Heart left ventricle (tissue), 16 donors: ENCODE measurements around the gene CIT. TPM values are rescaled to one million over a fixed set of nuclear protein-coding genes. Genes with fewer than 3 reads are reported as not detected.

Source experiments
- ATAC-seq, 4 donors: fragments of 200-7000 bp; cut with Tn5 transposase; one replicate each; pipeline ENCODE4 v1.9.1; 2020 to 2022; ENCODE audit warnings: moderate library complexity in 4 of 4, mild to moderate bottlenecking in 3 of 4, moderate number of reproducible peaks in 1 of 4
- DNase-seq, 5 donors: peaks; one replicate each; pipeline ENCODE4 v3.0.0-alpha.2; 2020
- H3K27ac ChIP-seq, 12 donors: fragments of 200-600 bp; sonication (generic) in 4 of 12; one replicate each; pipeline versions ENCODE4 v1.5.0 to v1.8.0; 2016 to 2022; ENCODE audit warnings: mild to moderate bottlenecking in 2 of 12
- H3K27me3 ChIP-seq, 9 donors: fragments of 200-600 bp; sonication (generic) in 2 of 9; one replicate each; pipeline versions ENCODE4 v1.5.1 to v1.8.0; 2016 to 2022; ENCODE audit warnings: mild to moderate bottlenecking in 3 of 9
- H3K36me3 ChIP-seq, 9 donors: fragments of 200-600 bp; sonication (generic) in 2 of 9; one replicate each; pipeline versions ENCODE4 v1.5.0 to v1.8.0; 2018 to 2022; ENCODE audit warnings: mild to moderate bottlenecking in 2 of 9
- H3K4me1 ChIP-seq, 12 donors: fragments of 200-600 bp; sonication (generic) in 4 of 12; one replicate each; pipeline versions ENCODE4 v1.5.0 to v1.8.0; 2016 to 2022; ENCODE audit warnings: mild to moderate bottlenecking in 3 of 12
- H3K4me3 ChIP-seq, 12 donors: fragments of 200-600 bp; sonication (generic) in 4 of 12; one replicate each; pipeline versions ENCODE4 v1.5.0 to v1.8.0; 2017 to 2022; ENCODE audit warnings: mild to moderate bottlenecking in 9 of 12, moderate library complexity in 4 of 12
- H3K9me3 ChIP-seq, 12 donors: fragments of 200-600 bp; sonication (generic) in 4 of 12; one replicate each; pipeline versions ENCODE4 v1.5.0 to v1.8.0; 2016 to 2022; ENCODE audit warnings: mild to moderate bottlenecking in 1 of 12
- CTCF ChIP-seq, 12 donors: fragments of 200-600 bp; sonication (generic) in 4 of 12; IDR thresholded peaks; one replicate each; pipeline versions ENCODE4 v1.5.0 to v1.8.0; 2018 to 2022; ENCODE audit warnings: antibody characterized with exemption in 12 of 12, mild to moderate bottlenecking in 5 of 12
- POLR2A ChIP-seq, 2 donors: fragments of 450-650 bp; IDR thresholded peaks; one replicate each; pipeline ENCODE4 v1.6.1; 2017; ENCODE audit warnings: antibody characterized with exemption in 2 of 2, mild to moderate bottlenecking in 2 of 2, moderate library complexity in 2 of 2
- WGBS, 4 donors: extraction: QIAGEN DNeasy Blood & Tissue Kit in 2 of 4; methylation state at CpG; one replicate each; pipeline versions ENCODE4 v1.1.5 to v1.1.7; 2013 to 2018; 5-methylcytosine and 5-hydroxymethylcytosine counted together
- intact Hi-C, 10 donors: fragments of 100-400 bp; cut with DNase I; formaldehyde crosslinking; loops; one replicate each; pipeline versions ENCODE4 v1.11.1 to v1.14.2; 2022
- polyA plus RNA-seq, 2 donors: library from polyadenylated mRNA; stranded (reverse); fragments of 200-250 nt; gene quantifications; one replicate each; pipeline ENCODE4 v1.2.3, GENCODE V29; 2013
- total RNA-seq, 9 donors: library from RNA; depleted of rRNA in 2 of 9; stranded (reverse); fragments of >200 nt in 2 of 9; fragmentation: NEBNext Ultra II Directional in 3 of 9; extraction: Animal tissue kit (Norgen Biotek cat#: 25700) in 3 of 9; gene quantifications; one replicate each; pipeline versions ENCODE4 v1.1.0 to v1.2.4, GENCODE V29; 2016 to 2023
- donor health status: ischemic (EF 13 %, LVEDD 7.1; RV severe dilation, severe dysfunction).
- donor health status: healthy with polysubstance abuse.
- donor health status: DM: no; HTN: yes; CAD: no.
- donor health status: DM: no; HTN: no; CAD: no.
- donor health status: ischemic (EF 25% LVEDD 6.9; RV normal size, moderate dysfunction).
- donor health status: ischemic (EF 25% LVEDD 5.7; RV mildly dilated, moderate dysfunction).
- donor health status: healthy.
- donor health status: DM: yes; HTN: yes; CAD: no.
- donor health status: ischemic (EF 35%, LVEDD 5.7; RV mildly dilated, moderate dysfunction).
- donor health status: nonischemic (EF 11% LVEDD 7.7; RV severe dilation, severe dysfunction).
- donor health status: DM: yes; HTN: yes; CAD: no.
- donor health status: PGD.
- donor health status: ischemic (EF 29% LVEDD 5.4; RV normal size, mild dysfunction).
- donor health status: nonischemic (EF 23%, LVEDD 6.1; RV moderate dilation, normal function).

Gene CIT
- total and polyA plus RNA-seq, 11 donors = 0.26 to 8.1 (median 1.9) TPM

- TF ChIP-seq POLR2A (IDR thresholded peaks at IDR 0.05) (no peak), CTCF (IDR thresholded peaks at IDR 0.05) (no peak)
- H3K4me3 ChIP-seq = no peak overlapping the region
- H3K27me3 ChIP-seq = no peaks in the 10 kb centered on the region
- 94 to 98% (median 96%) methylated on average over 2 of the region's 2 CpGs for WGBS, 4 donors
- no peak for ATAC-seq
- intact Hi-C loops = no loop called here
- H3K27ac ChIP-seq = no peak overlapping the region
- no peak for DNase-seq
- no peaks in the 10 kb centered on the region for H3K36me3 ChIP-seq
- no peaks in the 10 kb centered on the region for H3K9me3 ChIP-seq
- H3K4me1 ChIP-seq = no peaks in the 10 kb centered on the region
Measured at GRCh38 chr12:119758234-119758633, 118.9 kb downstream of the CIT start.

GRCh38 chr12:119751961-119752360 lies 125.2 kb downstream of the CIT start:
- Histone ChIP-seq H3K36me3 (peaks cover 0 to 13% (median 0%) of the 10 kb centered on the region in 9 donors), H3K4me3 (no peak overlapping the region), H3K27me3 (no peaks in the 10 kb centered on the region), H3K4me1 (peaks cover 0 to 3% (median 0%) of the 10 kb centered on the region in 12 donors), H3K9me3 (no peaks in the 10 kb centered on the region), H3K27ac (peak overlapping the region in 2 of 12 donors; percentile 6 to 10)
- DNase-seq = no peak
- ATAC-seq = no peak
- 91 to 94% (median 92%) methylated on average over 8 to 9 of the region's 9 CpGs for WGBS, 4 donors
- TF ChIP-seq CTCF (IDR thresholded peaks at IDR 0.05) = no peak
- TF ChIP-seq POLR2A (IDR thresholded peaks at IDR 0.05) = no peak
- intact Hi-C loops = no loop called here

- Histone ChIP-seq H3K27ac (no peak overlapping the region), H3K36me3 (peaks cover 0 to 13% (median 0%) of the 10 kb centered on the region in 9 donors), H3K4me1 (peaks cover 0 to 3% (median 0%) of the 10 kb centered on the region in 12 donors), H3K4me3 (no peak overlapping the region), H3K9me3 (peaks cover 0 to 18% (median 7%) of the 10 kb centered on the region in 12 donors), H3K27me3 (no peaks in the 10 kb centered on the region)
- DNase-seq (no peak), ATAC-seq (no peak)
- TF ChIP-seq POLR2A (IDR thresholded peaks at IDR 0.05) (no peak), CTCF (IDR thresholded peaks at IDR 0.05) (no peak)
- WGBS, 4 donors = 42 to 56% (median 49%) methylated on average over 4 of the region's 4 CpGs
- intact Hi-C loops = no loop called here
Measured at GRCh38 chr12:119749666-119750065, 127.5 kb downstream of the CIT start.

DNA sequence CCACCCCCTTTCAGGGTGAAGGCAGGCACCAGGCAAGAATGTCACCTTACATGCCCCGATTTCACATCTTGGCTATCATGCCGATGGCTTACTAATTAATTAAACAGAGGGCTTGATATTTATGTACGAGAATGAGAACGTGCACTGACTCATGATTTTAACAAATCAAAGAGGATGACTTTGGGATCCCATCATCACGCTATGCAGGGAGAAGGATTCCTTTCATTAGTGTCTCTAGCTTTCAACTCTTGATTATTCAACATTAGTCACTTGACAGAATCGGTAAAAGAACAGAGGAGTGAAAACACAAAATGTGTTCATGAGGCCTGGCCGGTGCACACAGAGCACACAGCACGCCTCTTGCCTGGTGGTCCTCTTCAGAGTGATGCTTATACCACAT lies 128.6 kb downstream of the CIT start:
- intact Hi-C loops = no loop called here
- ATAC-seq (no peak), DNase-seq (no peak)
- peaks cover 0 to 30% (median 12%) of the 10 kb centered on the region in 12 donors for H3K9me3 ChIP-seq
- no peaks in the 10 kb centered on the region for H3K27me3 ChIP-seq
- no peak overlapping the region for H3K27ac ChIP-seq
- no peak overlapping the region for H3K4me3 ChIP-seq
- H3K36me3 ChIP-seq = peaks cover 0 to 13% (median 0%) of the 10 kb centered on the region in 9 donors
- no peak for TF ChIP-seq POLR2A (IDR thresholded peaks at IDR 0.05)
- TF ChIP-seq CTCF (IDR thresholded peaks at IDR 0.05) = no peak
- peaks cover 0 to 3% (median 0%) of the 10 kb centered on the region in 12 donors for H3K4me1 ChIP-seq
- 94 to 97% (median 94%) methylated on average over 8 of the region's 8 CpGs for WGBS, 4 donors
